ENCODE results near the gene DAAM2. TPM values are rescaled to one million over a fixed set of nuclear protein-coding genes. Genes with fewer than 3 reads are reported as not detected.

The DAAM2 gene
- total RNA-seq, 1 donor from 2014 or later = not detected

DNA sequence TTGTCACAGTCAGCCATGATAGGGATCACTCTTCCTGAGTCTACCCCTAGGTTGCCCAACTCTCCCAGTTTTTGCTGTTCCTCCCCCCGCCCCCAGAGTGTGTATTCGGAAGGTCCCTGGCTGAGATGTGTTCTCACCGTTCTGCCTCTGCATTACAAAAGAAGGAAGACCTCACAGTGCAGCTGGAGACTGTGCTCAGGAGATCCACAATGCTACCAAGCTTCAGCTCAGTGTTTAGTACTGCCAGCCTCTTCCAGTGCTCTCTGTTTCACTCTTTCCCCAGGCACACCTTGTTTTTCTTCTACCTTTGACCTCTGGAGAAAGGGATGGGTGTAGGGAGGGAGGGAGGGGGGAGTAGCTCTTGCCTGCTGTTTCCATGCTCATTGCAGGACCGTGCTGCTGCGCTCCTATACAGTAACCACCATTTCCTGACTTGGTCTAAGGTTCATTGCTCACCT lies 155.5 kb downstream of the DAAM2 start:
- intact Hi-C loops (cut with micrococcal nuclease) = no loop called here

DNA sequence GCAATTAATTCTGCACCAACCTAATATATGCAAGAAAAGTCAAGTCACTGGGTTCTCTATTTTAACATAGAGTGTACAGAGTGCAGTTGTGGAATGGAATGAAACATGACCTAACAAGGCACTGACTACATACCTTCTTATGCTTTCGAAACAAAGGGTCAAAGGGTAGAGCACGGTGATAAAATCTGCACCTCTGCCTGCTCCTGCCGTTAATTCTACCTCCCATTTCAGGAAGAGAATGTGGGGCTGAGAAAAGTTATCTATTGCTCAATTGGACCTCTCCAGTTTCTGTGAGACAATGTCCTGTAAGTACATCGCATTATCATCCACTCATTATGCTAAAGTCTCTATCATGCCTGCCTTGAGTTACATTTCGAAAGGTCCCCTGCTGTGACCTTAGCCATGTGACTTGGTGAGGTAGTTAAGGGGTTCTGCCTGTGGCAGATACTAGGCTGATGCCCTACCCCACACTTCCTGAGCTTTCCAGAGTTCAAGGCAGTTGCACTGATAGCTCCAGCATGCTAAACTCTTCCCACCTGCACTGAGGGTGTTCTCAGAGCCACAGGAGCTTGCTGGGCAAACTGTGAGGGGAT lies 156.1 kb downstream of the DAAM2 start:
- intact Hi-C loops (cut with micrococcal nuclease) = no loop called here

DNA sequence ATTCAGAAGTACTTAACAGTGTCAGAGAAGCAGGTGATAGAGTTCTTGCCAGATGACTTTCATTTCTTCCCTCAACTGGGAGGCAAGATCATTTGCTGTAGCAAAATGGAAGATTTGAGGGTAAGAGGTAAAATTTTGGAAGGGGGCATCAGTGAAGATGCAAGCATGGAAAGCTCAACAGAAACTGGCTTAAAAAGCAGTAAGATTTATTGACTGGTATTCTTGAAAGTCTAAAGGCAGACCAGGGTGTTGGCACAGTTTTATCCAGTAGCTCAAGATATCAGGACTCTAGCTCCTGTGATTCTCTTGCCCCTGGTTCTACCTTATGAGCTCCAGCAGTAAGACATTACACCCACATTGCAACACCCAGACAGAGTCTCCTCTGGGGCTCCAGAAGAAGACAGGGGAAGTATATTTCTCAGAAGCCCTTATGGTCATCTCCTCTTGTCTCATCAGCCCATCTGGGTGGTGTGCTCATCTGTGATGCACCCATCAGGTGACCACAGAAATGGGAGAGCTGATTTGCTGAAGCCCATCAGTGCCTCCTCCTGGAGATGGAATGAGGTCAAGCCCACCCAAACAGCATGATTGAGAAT lies 158.0 kb downstream of the DAAM2 start:
- intact Hi-C loops (cut with micrococcal nuclease) = no loop called here

DNA sequence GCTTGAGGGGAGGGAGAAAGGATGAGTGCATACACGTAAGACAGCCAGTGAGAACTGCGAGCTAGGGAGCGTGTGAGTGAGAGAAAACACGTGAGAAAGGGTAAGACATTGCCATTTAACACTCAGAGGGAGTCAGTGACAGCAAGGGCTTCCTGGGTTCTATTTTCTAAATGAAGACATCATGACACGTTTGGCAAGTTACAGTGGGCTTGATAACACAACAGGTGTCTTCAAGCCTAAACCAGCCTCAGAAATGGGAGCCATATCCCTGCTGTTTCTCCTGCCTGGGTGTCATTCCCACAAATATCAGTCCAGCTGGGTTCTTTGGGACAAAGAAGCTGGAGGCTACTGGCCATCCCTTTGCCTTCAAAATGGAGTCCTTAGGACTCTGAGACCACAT lies 159.0 kb downstream of the DAAM2 start:
- intact Hi-C loops (cut with micrococcal nuclease) = no loop called here

DNA sequence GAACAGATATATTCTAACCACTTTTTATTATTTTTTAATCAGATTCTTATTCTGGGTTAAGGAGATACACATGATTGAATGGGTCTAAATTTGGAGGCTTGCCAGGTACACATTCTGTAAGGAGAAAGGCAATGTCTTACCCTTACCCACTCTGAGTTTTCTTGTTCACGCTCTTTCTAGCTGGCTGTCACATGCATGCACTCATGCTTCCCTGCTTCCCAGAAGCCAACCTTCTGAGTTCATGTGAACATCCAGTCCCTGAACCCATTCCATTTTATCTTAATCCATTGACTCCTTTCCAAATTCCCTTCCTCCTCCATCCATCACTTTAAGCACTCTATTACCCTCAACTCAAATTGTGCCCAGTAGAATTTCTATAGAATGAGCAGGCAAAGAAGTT lies 159.5 kb downstream of the DAAM2 start:
- intact Hi-C loops (cut with micrococcal nuclease) = no loop called here

DNA sequence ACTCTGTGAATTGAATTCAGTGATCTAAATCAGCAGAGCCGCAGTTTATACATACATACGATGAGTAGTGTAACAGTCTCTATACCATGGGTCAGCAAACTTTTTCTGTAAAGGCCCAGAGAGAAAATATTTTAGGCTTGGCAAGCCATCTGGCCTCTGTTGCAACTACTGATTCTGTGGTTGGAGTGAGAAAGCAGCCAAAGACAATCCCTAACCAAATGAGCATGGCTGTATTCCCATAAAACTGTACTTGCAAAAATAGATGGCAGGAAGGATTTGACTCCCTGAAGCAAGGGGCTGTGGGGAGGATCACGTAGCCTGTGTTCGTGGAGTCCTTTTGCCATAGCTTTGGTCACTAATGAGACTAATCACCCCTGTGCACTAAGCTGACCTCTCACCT lies 160.0 kb downstream of the DAAM2 start:
- intact Hi-C loops (cut with micrococcal nuclease) = no loop called here

DNA sequence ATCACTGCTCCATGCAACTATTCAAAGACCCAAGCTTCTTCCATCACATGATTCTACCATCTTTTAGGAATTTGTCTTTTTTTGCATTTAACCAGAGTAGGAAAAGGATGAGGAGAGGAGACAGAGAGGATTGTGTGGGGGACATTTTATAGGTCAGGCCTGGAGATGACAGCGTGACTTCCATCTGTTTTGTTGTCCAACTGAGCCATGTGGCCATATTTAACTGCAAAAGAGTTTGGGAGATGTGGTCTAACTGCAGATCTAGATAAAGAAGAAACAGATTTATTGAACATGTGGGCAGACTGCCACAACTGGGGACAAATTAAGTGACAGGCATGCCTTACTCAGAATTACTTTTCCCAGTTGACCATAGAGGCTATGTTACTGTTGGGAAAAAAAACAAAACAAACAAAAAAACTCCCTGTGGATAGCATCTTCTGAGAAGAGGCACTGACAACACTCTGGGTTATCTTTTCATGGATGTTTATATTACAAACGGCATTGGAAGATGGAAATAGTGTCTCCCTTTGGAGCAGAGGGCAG lies 161.0 kb downstream of the DAAM2 start:
- intact Hi-C loops (cut with micrococcal nuclease) = no loop called here

Other genes with a start within 250 kb of the DAAM2 start
- gene KIF6, start 67.0 kb upstream of the DAAM2 start, total RNA-seq = 0.10 TPM in 1 of 2 replicates, not detected in the other
- gene MOCS1, start 142.1 kb downstream of the DAAM2 start, total RNA-seq = 0.37 TPM in 1 of 2 replicates, not detected in the other